Esophagus squamous epithelium (tissue), 4 donors: ENCODE measurements around the gene TFCP2.

Source experiments
- POLR2A ChIP-seq, 4 donors: fragments of 450-650 bp; IDR thresholded peaks; one replicate each; pipeline ENCODE4 v1.6.1; 2017; ENCODE audit warnings: antibody characterized with exemption in 4 of 4, mild to moderate bottlenecking in 4 of 4, moderate library complexity in 3 of 4
- TF ChIP-seq, protein P1 (sequence below), 6 experiments: fragments of 450-650 bp in 4 of 6; fragments of 200-600 bp in 2 of 6; sonication (generic) in 2 of 6; IDR thresholded peaks; one replicate each; pipeline ENCODE4 v1.5.1; 2016 to 2019; ENCODE audit warnings: antibody characterized with exemption in 6 of 6, mild to moderate bottlenecking in 4 of 6, moderate library complexity in 4 of 6

DNA sequence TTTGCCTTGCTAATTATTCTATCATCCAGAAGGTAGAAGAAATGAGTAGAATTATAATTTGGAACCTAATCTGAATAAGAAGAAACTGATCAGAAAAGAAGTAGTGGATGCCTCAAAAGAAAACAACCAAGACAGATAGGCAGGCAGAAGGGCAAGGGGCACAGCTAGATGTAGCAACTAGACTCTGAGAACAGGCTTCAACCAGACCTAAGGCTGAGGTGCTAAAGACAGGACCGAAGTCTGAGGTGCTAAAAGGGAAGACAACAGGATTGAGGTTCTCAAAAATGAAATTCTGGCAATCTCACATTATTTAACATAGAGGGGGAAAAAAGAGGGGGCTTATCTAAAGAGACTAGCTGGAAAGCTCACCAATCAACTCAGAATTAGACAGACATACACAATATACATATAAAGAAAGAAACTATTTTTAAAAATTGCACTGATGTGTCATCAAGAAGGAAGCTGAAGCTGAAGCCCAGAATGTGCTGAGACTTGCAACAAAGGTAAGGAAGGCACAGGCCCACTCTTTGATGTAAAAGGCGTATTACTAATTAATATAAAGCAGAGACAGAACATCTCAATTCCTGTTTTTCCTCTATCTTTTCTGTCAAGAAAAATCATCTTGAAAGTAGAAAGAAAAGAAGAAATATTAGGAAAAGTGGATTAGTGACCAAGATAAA lies 45.7 kb downstream of the TFCP2 start:
- TF ChIP-seq, protein P1, sequence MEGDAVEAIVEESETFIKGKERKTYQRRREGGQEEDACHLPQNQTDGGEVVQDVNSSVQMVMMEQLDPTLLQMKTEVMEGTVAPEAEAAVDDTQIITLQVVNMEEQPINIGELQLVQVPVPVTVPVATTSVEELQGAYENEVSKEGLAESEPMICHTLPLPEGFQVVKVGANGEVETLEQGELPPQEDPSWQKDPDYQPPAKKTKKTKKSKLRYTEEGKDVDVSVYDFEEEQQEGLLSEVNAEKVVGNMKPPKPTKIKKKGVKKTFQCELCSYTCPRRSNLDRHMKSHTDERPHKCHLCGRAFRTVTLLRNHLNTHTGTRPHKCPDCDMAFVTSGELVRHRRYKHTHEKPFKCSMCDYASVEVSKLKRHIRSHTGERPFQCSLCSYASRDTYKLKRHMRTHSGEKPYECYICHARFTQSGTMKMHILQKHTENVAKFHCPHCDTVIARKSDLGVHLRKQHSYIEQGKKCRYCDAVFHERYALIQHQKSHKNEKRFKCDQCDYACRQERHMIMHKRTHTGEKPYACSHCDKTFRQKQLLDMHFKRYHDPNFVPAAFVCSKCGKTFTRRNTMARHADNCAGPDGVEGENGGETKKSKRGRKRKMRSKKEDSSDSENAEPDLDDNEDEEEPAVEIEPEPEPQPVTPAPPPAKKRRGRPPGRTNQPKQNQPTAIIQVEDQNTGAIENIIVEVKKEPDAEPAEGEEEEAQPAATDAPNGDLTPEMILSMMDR (IDR thresholded peaks at IDR 0.05): no peak
- TF ChIP-seq POLR2A (IDR thresholded peaks at IDR 0.05): no peak
